Endothelial cell of umbilical vein (primary cell): ENCODE data around the gene TOB1. TPM values are rescaled to one million over a fixed set of nuclear protein-coding genes. Genes with fewer than 3 reads are reported as not detected.
A peak's percentile ranks its signal among the peaks of the same experiment; 100 is the strongest.

ENCODE experiments used
- BruUV-seq: library from RNA; stranded (reverse); fragments of 400-500 nt; replicated peaks from 2 replicates; lab custom pipeline; 2021; lab: Mats Ljungman, UMichigan
- CTCF ChIA-PET: fragments of 300-600, 350-600 bp; sonication (Branson Sonifier 250); formaldehyde crosslinking; loops from one replicate; lab custom pipeline; 2021; ENCODE audit warnings: antibody characterized with exemption, inconsistent platforms; lab: Charles Lee
- POLR2A ChIA-PET: fragments of 300-600, 350-600 bp; sonication (Branson Sonifier 250); formaldehyde crosslinking; loops from one replicate; lab custom pipeline; 2021; ENCODE audit warnings: antibody characterized with exemption, inconsistent platforms; lab: Charles Lee
- DNase-seq: peaks from one replicate; pipeline ENCODE4 v3.0.0-alpha.2; 2011; ENCODE audit warnings: low read depth, low spot score
- FAIRE-seq: peaks from 2 replicates; lab custom pipeline; 2011; peaks lifted over from hg19 to GRCh38; lab: Jason Lieb, UNC
- H2AFZ ChIP-seq: 2 replicates; pipeline ENCODE4 v1.6.0; 2012; ENCODE audit warnings: low read depth, low read length, control low read depth, inconsistent platforms
- H3K27ac ChIP-seq: 2 replicates; pipeline ENCODE4 v1.5.1; 2011; ENCODE audit warnings: low read depth, mild to moderate bottlenecking, control low read depth, low read length, moderate library complexity; ENCODE audit not compliant: insufficient read depth
- H3K27me3 ChIP-seq, 2 experiments: 2 replicates each; pipeline versions ENCODE4 v1.6.0 to v1.6.1; 2011; ENCODE audit warnings: low read length in 2 of 2, mixed read lengths in 1 of 2; ENCODE audit not compliant: control insufficient read depth in 2 of 2, insufficient read depth in 2 of 2
- H3K36me3 ChIP-seq, 2 experiments: 2 replicates in 1 of 2; 3 replicates in 1 of 2; pipeline ENCODE4 v1.5.1; 2011; ENCODE audit warnings: low read length in 2 of 2, mild to moderate bottlenecking in 1 of 2, moderate library complexity in 1 of 2; ENCODE audit not compliant: control insufficient read depth in 2 of 2, insufficient read depth in 2 of 2; ENCODE audit errors: extremely low read depth in 1 of 2
- H3K4me1 ChIP-seq: 3 replicates; pipeline ENCODE4 v1.5.1; 2011; ENCODE audit warnings: mild to moderate bottlenecking, low read length; ENCODE audit not compliant: control insufficient read depth, insufficient read depth; ENCODE audit errors: extremely low read depth
- H3K4me2 ChIP-seq: 2 replicates; pipeline ENCODE4 v1.6.1; 2011; ENCODE audit warnings: low read length, control low read depth, mixed read lengths; ENCODE audit not compliant: insufficient read depth
- H3K4me3 ChIP-seq, 3 experiments: fragments of 200-600 bp in 1 of 3; sonication (generic), shearing (Covaris generic) in 1 of 3; replicated peaks in 1 of 3; 2 replicates each; pipeline ENCODE4 v1.5.1; 2011 to 2016; ENCODE audit warnings: control low read depth in 3 of 3, low read length in 3 of 3, mild to moderate bottlenecking in 2 of 3, inconsistent platforms in 1 of 3, low read depth in 1 of 3, moderate library complexity in 1 of 3; ENCODE audit not compliant: insufficient read depth in 1 of 3
- H3K79me2 ChIP-seq: 2 replicates; pipeline ENCODE4 v1.6.0; 2012; ENCODE audit warnings: low read length, inconsistent platforms; ENCODE audit not compliant: control insufficient read depth, insufficient read depth
- H3K9ac ChIP-seq: replicated peaks from 2 replicates; pipeline ENCODE3; 2011; ENCODE audit warnings: low read length, control low read depth; ENCODE audit not compliant: insufficient read depth; ENCODE audit errors: extremely low read depth
- H3K9me1 ChIP-seq: replicated peaks from 3 replicates; pipeline ENCODE4 v1.6.0; 2011; ENCODE audit warnings: mild to moderate bottlenecking, low read length; ENCODE audit not compliant: control insufficient read depth, insufficient read depth; ENCODE audit errors: extremely low read depth
- H3K9me3 ChIP-seq: replicated peaks from 2 replicates; pipeline ENCODE4 v1.5.1; 2012; ENCODE audit warnings: low read length, inconsistent platforms; ENCODE audit not compliant: control insufficient read depth, insufficient read depth
- H4K20me1 ChIP-seq: replicated peaks from 2 replicates; pipeline ENCODE3; 2011; ENCODE audit warnings: mild to moderate bottlenecking, low read length; ENCODE audit not compliant: control insufficient read depth, insufficient read depth; ENCODE audit errors: extremely low read depth
- CTCF ChIP-seq, 2 donors: IDR thresholded peaks; 1 replicate in 1 of 2; 2 replicates in 1 of 2; pipeline ENCODE4 v1.5.1; 2011; ENCODE audit warnings: low read length in 2 of 2, mild to moderate bottlenecking in 2 of 2, moderate library complexity in 2 of 2, control low read depth in 1 of 2, inconsistent platforms in 1 of 2, low read depth in 1 of 2; ENCODE audit not compliant: insufficient read depth in 1 of 2; ENCODE audit errors: extremely low read depth in 1 of 2
- EZH2 ChIP-seq: IDR thresholded peaks from 2 replicates; pipeline ENCODE4 v1.6.1; 2012; ENCODE audit warnings: borderline replicate concordance, low read depth, mild to moderate bottlenecking, moderate library complexity, low read length, inconsistent platforms; ENCODE audit not compliant: severe bottlenecking
- FOS ChIP-seq: IDR thresholded peaks from 2 replicates; pipeline ENCODE4 v1.6.1; 2011; ENCODE audit warnings: mild to moderate bottlenecking, low read length, moderate library complexity, borderline replicate concordance; ENCODE audit not compliant: insufficient read depth
- GATA2 ChIP-seq: IDR thresholded peaks from 2 replicates; pipeline ENCODE4 v1.7.0; 2011; ENCODE audit warnings: low read depth, mild to moderate bottlenecking, moderate library complexity, mixed read lengths, low read length; ENCODE audit not compliant: insufficient read length, insufficient read depth
- JUN ChIP-seq: IDR thresholded peaks from 2 replicates; pipeline ENCODE4 v1.6.1; 2011; ENCODE audit warnings: borderline replicate concordance, low read depth; ENCODE audit not compliant: insufficient read length, insufficient read depth
- MAX ChIP-seq: IDR thresholded peaks from 2 replicates; pipeline ENCODE4 v1.6.1; 2011; ENCODE audit not compliant: insufficient read depth, insufficient read length
- MYC ChIP-seq: IDR thresholded peaks from one replicate; pipeline ENCODE4 v1.6.1; 2011; ENCODE audit warnings: mild to moderate bottlenecking, low read depth, low read length
- POLR2A ChIP-seq: IDR thresholded peaks from 2 replicates; pipeline ENCODE4 v1.6.1; 2012; ENCODE audit warnings: low read depth, mild to moderate bottlenecking, control low read depth, low read length
- POLR2AphosphoS5 ChIP-seq: IDR thresholded peaks from 2 replicates; pipeline ENCODE4 v1.6.1; 2012; ENCODE audit warnings: low read depth, mild to moderate bottlenecking, control low read depth, low read length, moderate library complexity; ENCODE audit not compliant: insufficient read depth
- dilution Hi-C: fragments of 300-500 bp; cut with MboI; formaldehyde crosslinking; loops from one replicate; pipeline ENCODE4 v1.15.0; 2019; ENCODE audit warnings: low sequenced_read_pairs; ENCODE audit not compliant: extremely low pct_ligation_motif_present
- intact Hi-C: fragments of 100-400 bp; cut with micrococcal nuclease; formaldehyde crosslinking; loops from one replicate; pipeline ENCODE4 v1.10.0; 2022
- polyA plus RNA-seq, 4 experiments: library from polyadenylated mRNA; depleted of rRNA in 3 of 4; stranded (reverse) in 3 of 4; unstranded in 1 of 4; fragments of >200 nt; gene quantifications; 2 replicates each; pipeline versions ENCODE4 v1.2.1 to v1.2.3, GENCODE V29; 2011 to 2012; ENCODE audit warnings: missing spikeins in 1 of 4
- total RNA-seq: library from RNA; stranded (reverse); gene quantifications from 2 replicates; pipeline ENCODE4 v1.2.3, GENCODE V29; 2021

The TOB1 gene
- total and polyA plus RNA-seq, 2 donors (not counting 3 experiments of a cell fraction or from before 2014, with no cell fraction given), result 3.3 to 12.9 TPM

DNA sequence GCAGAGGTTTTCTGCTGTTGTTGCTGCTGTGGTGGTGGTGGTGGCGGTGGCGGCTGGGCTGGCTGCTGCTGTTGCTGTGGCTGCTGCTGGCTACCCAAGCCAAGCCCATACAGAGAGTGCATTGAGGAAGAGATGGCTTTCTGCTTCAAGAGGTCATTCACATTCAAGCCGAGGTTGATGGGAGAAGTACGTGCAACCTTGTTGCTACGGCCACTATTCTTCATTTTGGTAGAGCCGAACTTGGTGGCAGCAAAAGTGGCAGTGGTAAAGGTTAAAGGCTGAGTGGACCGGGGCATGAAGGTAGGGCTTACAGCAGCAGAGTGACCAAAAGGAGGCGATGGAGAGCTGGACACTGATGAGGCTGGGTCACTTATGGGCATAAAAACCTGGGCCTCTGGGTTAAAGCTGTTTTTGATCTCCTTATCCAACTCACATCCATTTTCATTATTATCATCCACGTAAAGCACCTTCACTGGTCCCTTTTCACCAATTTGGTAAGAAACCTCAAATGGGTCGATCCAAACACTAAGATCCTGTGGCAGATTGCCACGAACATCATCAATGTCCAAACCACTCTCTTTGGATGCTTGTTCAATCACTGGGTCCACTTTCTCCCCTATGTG is 2.8 kb downstream of the TOB1 start:
- ChIA-PET POLR2A (no interaction called here), CTCF (interaction anchor here (0.8 to 8.0 kb wide), 12 partner anchors 10 to 290 kb away, joined by 3 to 149 read pairs (median 4); partner anchors contain the start of gene NME1)
- TF ChIP-seq POLR2AphosphoS5, result no peak
- TF ChIP-seq CTCF (IDR thresholded peaks at IDR 0.05; ENCODE audit: extremely low read depth in 1 of 2, insufficient read depth in 1 of 2, low read depth in 1 of 2, low read length in 2 of 2), result peak; percentile 53 to 68
- TF ChIP-seq POLR2A, result no peak
- FAIRE-seq (no peak), DNase-seq (peak; percentile 28)
- intact Hi-C loops, result loop anchor here (1.0 kb wide), 1 partner anchor 87 kb away; no protein-coding TSS in a partner anchor
- no peaks in the 10 kb centered on the region for H3K9me3 ChIP-seq
- dilution Hi-C loops, result no loop called here
- H3K9me1 ChIP-seq, result no peaks in the 10 kb centered on the region
- no peaks in the 10 kb centered on the region for H4K20me1 ChIP-seq
- no peak overlapping the region for H3K4me2 ChIP-seq
- H3K27ac ChIP-seq, result no peak overlapping the region
- H3K27me3 ChIP-seq, result no peaks in the 10 kb centered on the region
- peaks cover 2 to 5% of the 10 kb centered on the region in 2 experiments for H3K36me3 ChIP-seq
- H3K4me1 ChIP-seq, result peaks cover 11% of the 10 kb centered on the region
- no peak overlapping the region for H2AFZ ChIP-seq
- peaks cover 4% of the 10 kb centered on the region for H3K79me2 ChIP-seq
- no TSS peak for BruUV-seq
- H3K9ac ChIP-seq, result no peak overlapping the region
- H3K4me3 ChIP-seq, result no peak overlapping the region

GRCh38 chr17:50861822-50862528 is 4.2 kb downstream of the TOB1 start:
- Histone ChIP-seq H3K27ac (no peak overlapping the region), H4K20me1 (no peaks in the 10 kb centered on the region), H3K4me3 (no peak overlapping the region), H3K9me3 (no peaks in the 10 kb centered on the region), H3K9ac (no peak overlapping the region), H3K4me1 (peaks cover 8% of the 10 kb centered on the region), H3K9me1 (no peaks in the 10 kb centered on the region), H2AFZ (no peak overlapping the region), H3K27me3 (no peaks in the 10 kb centered on the region), H3K79me2 (peaks cover 4% of the 10 kb centered on the region), H3K36me3 (peaks cover 2 to 5% of the 10 kb centered on the region in 2 experiments), H3K4me2 (no peak overlapping the region)
- TF ChIP-seq CTCF (IDR thresholded peaks at IDR 0.05; ENCODE audit: extremely low read depth in 1 of 2, insufficient read depth in 1 of 2, low read depth in 1 of 2, low read length in 2 of 2) (no peak), POLR2AphosphoS5 (no peak), MAX (no peak), FOS (no peak), GATA2 (no peak), EZH2 (no peak), JUN (no peak), POLR2A (no peak), MYC (no peak)
- no peak for DNase-seq
- ChIA-PET CTCF (interaction anchor here (1.7 to 8.0 kb wide), 3 partner anchors 11 to 115 kb away, joined by 11 to 149 read pairs (median 125); no protein-coding TSS in a partner anchor), POLR2A (no interaction called here)
- FAIRE-seq, result no peak
- BruUV-seq, result no TSS peak
- intact Hi-C loops (no loop called here), dilution Hi-C loops (no loop called here)
